Stimulated activated CD8-positive, alpha-beta memory T cell treated with anti-CD3 and anti-CD28 coated beads, Interleukin-7, amount 100 ng/mL, for 4 hours (primary cell): ENCODE data around the gene PPDPF.

ENCODE experiments used
- DNase-seq, 2 donors: peaks; one replicate each; pipeline ENCODE4 v3.0.0-alpha.2; 2020; ENCODE audit warnings: low read depth in 2 of 2

PPDPF gene

GRCh38 chr20:63537525-63538203, 17.1 kb downstream of the PPDPF start:
- DNase-seq = peak; percentile 87

DNA sequence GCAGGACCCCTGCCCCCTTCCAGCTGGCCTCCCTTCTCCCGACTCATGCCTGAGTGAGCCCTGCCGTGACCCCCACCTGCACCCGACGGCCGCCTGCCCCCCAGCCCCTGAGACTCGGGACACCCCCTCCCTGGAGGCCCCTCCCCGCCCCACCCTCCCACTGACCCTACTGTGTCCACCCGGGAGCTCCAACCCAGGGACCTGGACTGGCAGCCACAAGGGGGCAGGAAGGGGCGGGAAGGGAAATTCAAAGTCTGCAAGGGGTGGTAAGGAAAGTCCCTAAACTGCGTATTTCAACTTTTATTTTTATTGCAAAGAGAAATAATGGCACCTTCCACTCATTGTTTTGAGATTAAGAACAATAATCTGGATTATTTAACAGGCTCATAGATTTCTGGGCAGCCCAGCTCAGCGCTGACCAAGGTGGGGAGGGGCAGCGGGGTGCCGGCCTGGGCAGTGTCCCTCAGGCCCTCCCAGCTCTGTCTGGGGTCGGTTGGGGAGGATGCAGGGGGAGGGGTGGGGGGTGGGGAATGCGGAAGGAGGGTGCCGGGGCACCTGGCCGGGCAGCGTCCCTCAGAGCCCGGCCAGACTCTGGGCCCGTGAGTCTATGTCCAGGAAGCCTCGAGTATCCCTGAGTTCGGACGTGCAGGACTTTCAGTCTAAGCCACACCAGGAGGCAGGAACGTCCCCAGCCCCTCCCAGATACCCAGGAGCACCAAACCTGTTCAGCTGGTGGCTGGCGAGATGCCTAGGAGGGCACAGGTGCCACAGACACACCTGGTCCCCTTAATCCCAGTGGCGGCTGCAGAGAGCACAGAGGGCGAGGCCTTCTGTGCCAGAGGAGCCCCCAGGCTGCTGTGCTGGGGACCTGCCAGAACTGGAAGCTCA, 17.9 kb downstream of the PPDPF start:
- DNase-seq = no peak

DNA sequence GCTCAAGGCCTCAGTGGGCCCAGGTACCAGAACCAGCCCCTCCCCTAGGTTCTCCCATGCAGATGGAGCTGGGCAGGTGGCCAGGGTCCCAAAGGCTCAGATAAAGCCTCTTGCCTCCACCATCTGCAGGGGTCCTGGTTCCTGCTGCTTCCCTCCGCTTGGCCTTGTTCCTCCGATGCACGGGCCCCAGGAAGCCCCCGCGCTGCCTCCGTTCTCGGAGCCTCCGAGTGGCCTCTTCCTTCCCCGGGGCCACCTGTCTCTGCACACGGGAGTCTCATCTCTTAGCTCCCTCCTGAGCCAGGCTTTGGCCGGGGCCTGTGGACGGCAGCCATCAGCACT, 18.5 kb downstream of the PPDPF start:
- no peak for DNase-seq

DNA sequence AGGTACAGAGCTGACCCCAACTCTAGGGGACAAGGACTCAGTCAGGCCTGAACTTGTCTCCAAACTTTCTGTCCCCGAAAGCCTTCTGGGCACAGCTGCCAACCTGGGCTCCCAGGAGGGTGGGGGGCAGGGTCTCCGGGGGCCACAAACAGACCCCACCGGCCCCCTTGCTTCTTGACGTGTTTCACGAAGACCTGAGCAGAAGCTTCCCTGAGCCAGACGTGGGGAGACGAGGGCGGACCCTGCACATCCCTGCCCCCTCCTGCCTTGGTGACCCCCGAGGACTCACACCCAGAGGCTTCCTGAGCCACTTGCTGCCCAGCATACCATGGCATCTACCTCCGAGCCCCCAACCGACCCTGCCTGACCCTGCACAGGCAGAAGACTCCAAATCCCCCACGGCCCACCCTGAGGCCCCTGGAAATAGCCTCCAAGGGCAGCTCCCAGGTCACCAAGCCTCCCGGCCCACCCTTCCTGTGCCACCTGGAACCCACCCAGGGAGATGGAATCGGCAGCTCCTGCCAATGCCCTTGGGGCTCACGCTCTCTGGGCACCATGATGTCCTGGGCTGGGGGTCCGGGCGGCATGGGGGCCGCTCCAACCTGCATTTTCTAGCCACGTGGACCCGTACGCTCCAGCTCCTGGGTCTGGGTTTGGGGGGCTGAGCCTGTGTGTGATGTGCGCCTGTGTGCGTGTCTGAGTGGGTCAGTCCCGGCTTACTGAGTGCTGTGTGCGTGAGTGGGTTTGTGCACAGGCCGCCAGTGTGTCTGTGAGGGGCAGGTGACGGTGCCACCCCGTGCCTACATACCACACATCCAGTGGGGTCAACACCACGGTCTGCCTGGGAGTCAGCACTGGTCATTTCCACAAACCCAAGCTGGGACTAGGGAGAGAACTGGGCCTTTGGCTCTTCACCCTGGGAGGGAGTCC, 19.1 kb downstream of the PPDPF start:
- DNase-seq = no peak

- DNase-seq = no peak
Measured at GRCh38 chr20:63540417-63541186, 20.0 kb downstream of the PPDPF start.

GRCh38 chr20:63541371-63541770, 20.8 kb downstream of the PPDPF start:
- no peak for DNase-seq

DNA sequence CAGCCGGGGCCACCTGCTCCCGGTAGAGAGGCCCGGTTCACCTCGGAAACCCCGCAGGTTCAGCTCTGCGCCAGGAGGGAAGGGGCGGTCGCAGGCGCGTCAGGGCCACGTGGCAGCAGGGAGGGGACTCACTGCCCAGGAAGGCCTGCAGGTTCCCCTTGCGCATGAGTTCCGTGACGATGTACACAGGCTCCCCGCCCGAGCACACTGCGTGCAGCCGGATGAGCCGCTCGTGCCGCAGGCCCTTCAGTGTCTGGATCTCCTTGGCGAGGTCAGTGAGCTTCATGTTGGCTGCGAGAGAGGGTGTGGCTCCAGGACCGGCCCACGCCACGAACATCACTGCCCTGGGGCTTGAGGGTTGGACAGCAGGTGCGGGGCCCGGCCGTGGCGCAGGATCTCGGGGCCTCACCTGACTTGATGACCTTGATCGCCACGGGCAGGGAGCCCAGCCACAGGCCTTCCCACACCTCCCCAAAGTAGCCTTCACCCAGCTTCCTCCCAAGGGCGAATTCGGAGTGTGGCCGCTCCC, 21.5 kb downstream of the PPDPF start:
- DNase-seq = no peak

GRCh38 chr20:63542696-63543095, 22.1 kb downstream of the PPDPF start:
- DNase-seq = no peak

DNA sequence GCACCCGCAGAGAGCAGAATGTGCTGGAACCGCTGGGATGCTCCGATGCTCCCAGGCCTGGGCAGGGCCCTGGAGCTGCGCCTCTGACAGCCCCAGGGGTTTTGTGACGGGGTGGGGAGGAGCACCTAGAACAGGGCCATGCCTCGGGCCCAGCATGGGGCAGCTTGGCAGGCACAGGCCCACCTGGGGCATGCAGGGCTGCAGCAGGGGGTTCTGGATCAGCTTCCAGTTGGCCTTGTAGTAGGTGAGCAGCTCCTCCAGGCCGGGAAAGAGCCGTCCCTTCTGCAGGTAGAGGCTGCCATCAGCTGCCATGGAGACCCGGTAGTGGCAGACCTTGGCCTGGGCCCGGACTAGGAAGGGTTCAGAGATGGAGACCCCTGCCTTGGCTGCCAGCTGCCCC, 22.6 kb downstream of the PPDPF start:
- no peak for DNase-seq

DNA sequence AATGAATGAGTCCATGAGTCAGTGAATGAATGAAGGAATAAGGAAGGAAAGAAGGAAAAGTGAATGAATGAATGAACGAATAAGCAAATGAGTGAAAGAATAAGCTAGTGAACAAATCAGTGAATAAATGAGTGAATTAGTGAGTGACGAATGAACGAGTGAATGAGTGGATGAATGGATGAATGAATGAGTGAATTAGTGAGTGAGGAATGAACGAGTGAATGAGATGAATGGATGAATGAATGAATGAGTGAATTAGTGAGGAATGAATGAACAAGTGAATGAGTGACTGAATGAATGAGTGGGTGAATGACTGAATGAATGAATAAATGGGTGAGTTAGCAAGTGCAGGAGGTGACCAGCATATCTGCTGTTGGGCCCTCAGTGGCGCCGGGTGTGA, 23.2 kb downstream of the PPDPF start:
- DNase-seq = no peak

DNA sequence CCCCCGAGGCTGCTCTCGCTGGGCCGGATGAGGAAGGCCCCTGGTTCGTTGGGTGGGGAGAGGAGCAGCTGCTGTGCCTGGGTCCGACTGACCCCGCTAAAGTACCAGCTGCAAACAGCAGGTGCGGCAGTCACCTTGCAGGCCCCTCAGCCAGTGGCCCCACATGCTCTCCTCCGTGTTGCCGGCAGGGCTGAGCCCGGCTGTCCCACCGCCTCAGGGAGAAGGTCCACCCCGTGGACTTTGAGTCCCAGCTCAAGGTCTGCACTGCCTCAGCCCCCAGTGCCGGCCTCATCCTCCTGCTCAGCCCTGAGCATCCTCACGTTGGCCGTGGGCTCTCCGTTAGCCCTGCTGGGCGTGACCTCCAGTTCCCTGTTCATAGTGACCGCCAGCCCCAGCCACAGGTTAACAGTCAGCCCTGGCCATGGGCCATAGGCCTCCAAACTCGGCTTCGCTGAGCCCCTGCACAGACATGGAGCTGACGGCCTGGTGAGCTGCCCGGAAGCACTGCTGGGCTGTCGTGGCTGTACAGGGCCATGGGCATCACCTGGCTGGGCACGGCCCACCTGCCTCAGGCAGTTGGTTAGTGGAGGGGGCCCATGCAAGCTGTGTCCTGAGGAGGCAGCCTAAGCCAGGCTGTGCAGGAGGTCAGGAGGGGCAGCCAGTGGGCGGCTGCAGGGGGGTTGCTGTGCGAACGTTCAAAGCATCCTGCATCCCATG, 23.8 kb downstream of the PPDPF start:
- DNase-seq = no peak

GRCh38 chr20:63544958-63545516, 24.5 kb downstream of the PPDPF start:
- DNase-seq = no peak

DNA sequence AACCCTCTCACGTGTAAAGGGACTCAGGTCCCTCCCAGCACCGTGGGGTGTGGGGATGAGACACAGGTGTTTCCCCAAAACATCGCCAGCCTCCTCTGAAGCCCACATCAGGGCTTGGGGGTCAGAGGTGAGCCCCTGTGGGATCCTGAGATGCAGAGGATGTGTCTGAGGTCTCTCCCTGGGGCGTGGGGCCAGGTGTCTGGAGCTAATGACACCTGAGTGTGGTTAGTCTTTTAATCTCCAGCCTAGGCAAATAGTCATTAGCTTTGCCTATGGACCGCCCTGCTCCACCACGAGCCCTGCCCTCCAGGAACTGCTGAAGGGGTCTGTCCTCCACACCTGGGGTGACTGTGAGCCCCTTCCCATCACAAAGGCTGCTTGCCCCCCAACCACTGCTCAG, 25.2 kb downstream of the PPDPF start:
- DNase-seq = no peak

- no peak for DNase-seq
Measured at GRCh38 chr20:63546256-63546955, 25.8 kb downstream of the PPDPF start.

GRCh38 chr20:63546956-63547724, 26.6 kb downstream of the PPDPF start:
- no peak for DNase-seq

- DNase-seq = no peak
Measured at GRCh38 chr20:63547725-63548480, 27.3 kb downstream of the PPDPF start, which contains the start of gene SRMS. SRMS (minus strand) TSS chr20:63547749; CDS start chr20:63547463, 286 bp downstream.

DNA sequence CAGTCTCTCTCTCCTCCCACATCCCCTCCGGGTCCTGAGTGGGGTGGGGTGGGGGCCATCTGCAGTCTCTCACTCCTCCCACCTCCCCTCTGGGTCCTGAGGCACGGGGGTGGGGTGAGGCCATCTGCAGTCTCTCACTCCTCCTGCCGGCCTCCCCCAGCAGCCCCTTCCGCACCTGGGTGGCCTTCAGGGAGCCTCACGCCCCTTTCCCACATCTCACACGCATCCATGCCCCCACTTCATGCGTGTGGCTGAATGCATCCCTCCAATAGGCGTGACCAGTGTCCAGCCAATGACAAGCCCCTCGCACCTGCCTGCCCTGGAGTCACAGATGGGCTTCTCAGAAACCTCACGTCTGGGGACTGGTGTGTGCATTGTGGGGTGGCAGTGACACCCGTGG, 28.0 kb downstream of the PPDPF start:
- DNase-seq = no peak

DNA sequence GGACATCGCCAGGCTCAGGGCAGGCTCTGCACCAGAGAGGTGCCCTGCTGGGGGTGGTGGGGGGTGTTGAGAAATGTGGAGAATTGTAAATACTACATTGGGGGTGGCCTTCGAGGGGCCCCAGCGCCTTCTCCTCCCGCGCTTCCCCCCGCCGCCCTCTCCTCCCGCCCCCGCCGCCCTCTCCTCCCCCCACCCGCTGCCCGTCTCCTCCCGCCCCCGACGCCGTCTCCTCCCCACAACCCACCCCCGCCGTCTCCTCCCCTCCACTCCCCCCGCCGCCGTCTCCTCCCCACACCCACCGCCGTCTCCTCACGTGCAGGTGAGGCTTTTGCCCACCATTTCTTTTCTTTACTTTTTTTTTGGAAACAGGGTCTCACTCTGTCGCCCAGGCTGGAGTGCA, 28.5 kb downstream of the PPDPF start:
- DNase-seq = no peak
